Epithelial cell of prostate (primary cell): ENCODE measurements around the gene CTNNAL1.
"Not testable (repeated sequence)": the region's sequence is repeated elsewhere in the genome, so short reads cannot be mapped to it uniquely, and the experiment has no call there.

Source experiments
- DNase-seq: peaks from one replicate; pipeline ENCODE4 v3.0.0-alpha.2; 2011; ENCODE audit warnings: low read depth, low spot score
- H3K27ac ChIP-seq: fragments of 450-650 bp; 2 replicates; pipeline ENCODE4 v1.5.1; 2017; ENCODE audit warnings: mild to moderate bottlenecking

Gene CTNNAL1

DNA sequence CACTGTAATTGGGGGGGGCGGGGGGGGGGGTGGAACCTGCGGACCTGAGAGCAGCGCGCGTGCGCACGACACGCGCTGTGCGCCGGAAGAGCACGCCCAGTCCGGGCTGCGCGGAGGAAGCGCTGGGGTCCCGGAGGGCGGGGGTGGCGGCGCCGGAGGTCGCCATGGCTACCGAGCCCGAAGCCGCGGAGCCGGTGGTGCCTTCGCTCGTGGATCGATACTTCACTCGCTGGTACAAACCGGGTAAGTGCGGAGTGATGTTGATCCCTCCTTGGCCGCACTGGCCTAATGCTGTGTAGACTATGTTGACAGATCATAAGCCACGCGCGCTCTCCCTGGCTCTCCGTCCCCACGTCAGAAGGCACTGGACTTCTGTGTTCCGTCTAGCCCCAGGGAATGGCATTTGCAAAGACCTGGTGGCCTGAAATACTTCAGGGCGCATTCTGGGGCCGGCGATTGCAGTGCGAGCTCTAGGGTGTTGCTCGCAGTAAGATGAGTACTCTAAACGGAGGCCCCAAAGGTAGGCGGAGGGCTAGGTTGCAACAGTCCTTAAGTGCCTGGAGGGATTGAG is 78.9 kb downstream of the CTNNAL1 start, which contains the start of gene ABITRAM:
ABITRAM (plus strand) TSS at position 78 of the 571 bp plus-strand sequence; CDS start at position 165, 87 bp downstream.
- H3K27ac ChIP-seq = peak within 1 kb of the TSS; percentile 75
- peak; percentile 12 for DNase-seq

DNA sequence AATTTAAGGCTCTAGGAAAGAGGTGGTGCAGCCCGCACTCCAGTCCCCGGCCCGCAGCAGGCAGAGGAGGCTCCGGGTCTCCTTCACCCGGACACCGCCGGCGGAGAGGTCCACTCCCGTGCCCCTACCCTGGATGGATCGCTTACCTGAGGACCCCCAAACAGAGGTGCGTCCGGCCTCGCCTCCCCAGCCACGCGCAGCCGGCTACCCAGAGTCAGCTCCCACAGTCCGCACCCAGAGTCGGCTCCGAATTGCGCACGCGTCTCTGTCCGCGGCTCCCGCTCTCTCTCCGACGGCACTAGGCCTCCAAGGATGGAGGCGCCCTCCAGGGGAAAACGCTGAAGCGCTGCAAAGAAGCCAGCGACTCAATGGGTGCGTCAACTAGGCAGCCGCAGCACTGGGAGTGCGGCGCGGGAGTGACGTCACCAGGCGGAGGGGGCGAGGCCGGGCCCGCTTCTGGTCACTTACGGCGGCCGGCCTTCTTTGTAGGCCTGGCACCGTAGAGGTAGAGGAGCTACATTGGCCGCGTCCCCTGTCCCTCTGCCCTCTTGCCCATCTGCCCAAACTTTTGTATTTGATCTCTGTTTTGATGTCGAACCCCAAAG is 79.5 kb downstream of the CTNNAL1 start, which contains the start of gene ELP1:
ELP1 (minus strand) TSS at position 407 of the 605 bp plus-strand sequence. CDS start 2,978 bp downstream, outside the sequence.
- H3K27ac ChIP-seq = peak within 1 kb of the TSS; percentile 75
- peak; percentile 80 for DNase-seq

GRCh38 chr9:108933231-108933717 is 80.0 kb downstream of the CTNNAL1 start:
- H3K27ac ChIP-seq = peak overlapping the region; percentile 75
- no peak for DNase-seq

DNA sequence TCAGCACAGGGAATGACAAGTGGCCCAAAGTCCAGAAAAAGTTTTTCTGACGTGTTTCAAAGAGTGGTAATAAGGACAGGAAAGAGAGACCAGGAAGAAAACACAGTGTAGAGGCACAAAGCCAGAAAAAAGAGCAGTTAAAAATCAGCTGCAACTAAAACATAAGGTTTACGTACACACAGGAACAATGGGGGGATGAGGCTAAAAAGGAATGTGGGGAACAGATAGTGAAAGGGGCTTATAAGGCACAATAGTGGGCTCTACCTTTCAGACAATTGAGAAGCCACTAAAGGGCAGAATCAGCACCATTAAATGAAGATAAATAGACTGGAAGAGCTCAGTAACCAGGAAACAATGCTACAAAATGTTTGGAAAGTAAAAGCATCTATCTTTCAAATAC is 84.9 kb downstream of the CTNNAL1 start:
- no peak overlapping the region for H3K27ac ChIP-seq
- DNase-seq = no peak

- no peak overlapping the region for H3K27ac ChIP-seq
- no peak for DNase-seq
These were observed 88.8 kb downstream of the CTNNAL1 start for GRCh38 chr9:108924466-108924865.

DNA sequence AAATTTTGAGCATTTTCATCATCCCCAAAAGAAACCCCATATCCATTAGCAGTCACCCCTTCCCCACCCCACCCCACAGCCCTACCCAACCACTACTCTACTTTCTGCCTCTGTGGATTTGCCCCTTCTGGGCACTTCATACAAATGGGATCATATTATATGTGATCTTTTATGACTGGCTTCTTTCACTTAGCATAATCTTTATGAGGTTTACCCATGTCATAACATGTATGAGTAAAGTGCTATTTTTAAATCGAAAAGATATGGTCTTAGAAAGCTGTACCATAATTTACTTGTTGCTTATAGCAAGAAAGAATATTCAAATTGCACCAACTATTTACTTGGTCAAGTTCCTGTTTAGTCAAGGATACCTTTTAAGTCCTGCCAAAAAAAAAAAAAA is 92.1 kb downstream of the CTNNAL1 start:
- no peak overlapping the region for H3K27ac ChIP-seq
- no peak for DNase-seq

GRCh38 chr9:108920401-108920800 is 92.9 kb downstream of the CTNNAL1 start:
- not testable (repeated sequence) for H3K27ac ChIP-seq, DNase-seq

DNA sequence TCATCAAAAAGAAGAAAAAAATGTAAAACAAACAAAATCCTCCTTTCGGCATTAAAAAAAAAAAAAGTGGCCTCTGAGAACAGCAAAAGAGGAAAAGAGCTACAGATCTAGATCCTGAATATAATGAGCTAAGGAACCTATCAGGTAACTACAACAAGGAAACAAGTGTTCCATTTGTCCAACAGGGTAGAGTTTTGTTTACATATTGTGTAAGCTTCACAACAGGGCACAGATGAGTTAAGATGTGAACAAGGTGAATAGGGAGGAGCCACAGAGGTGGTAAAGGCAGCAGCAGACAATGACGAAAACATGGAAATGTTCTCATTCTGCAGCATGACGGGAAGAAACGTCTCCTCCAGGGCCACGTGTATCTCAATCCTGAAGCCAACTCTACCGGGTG is 93.8 kb downstream of the CTNNAL1 start:
- DNase-seq = no peak
- H3K27ac ChIP-seq = no peak overlapping the region

DNA sequence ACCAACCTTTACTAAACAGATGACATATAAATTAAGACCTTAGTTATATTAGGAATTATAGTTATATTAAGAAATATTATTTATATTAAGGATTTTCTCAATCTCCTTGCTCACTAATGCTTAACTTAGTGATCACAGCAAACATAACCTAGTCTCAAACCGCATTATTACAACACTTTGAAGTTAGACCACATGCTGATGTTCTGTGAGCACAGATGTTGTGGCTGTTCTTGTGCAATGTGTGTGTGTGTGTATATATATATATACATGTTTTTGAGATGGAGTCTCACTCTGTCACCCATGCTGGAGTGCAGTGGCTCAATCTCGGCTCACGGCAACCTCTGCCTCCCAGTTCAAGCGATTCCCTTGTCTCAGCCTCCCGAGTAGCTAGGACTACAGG is 99.9 kb downstream of the CTNNAL1 start:
- H3K27ac ChIP-seq = no peak overlapping the region
- no peak for DNase-seq

DNA sequence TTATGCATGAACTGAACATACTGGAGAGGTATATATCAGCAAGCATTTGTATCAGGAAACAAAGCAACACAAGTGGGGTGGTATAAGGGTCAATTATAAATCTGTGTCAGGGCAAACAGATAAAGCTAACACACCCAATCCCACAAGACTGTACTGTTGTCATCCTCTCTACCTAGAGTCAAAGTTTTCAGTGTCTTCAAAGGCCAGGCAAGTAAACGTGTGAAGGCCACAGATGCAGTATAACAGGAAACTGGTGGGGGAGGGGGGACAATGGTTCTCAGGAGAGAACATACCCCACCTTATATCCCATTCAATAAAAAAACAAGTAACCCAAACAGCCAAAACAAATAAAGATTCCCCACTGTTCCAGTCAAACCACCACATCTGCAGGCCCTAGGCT is 101.5 kb downstream of the CTNNAL1 start:
- no peak for DNase-seq
- no peak overlapping the region for H3K27ac ChIP-seq

GRCh38 chr9:108910914-108911313 is 102.4 kb downstream of the CTNNAL1 start:
- no peak for DNase-seq
- H3K27ac ChIP-seq = no peak overlapping the region

DNA sequence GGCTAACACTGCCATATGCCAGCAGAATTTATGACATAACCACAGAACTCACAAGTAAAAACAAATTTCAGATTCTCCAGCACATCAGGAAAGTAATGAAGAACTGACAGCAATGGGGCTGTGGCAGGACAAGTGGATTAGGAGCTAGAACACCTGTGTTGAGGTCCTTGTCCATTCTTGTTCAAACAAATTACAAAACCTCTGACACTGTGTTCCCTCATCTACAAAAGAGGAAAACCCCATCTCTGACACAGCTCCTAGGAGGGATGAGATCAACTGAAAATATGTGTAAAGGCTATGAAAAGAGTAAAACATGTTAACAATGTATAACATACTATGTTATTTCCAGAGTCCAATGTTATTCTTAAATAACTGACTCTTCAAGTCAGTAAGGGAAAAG is 102.9 kb downstream of the CTNNAL1 start:
- H3K27ac ChIP-seq = no peak overlapping the region
- DNase-seq = no peak

GRCh38 chr9:108905494-108905893 is 107.8 kb downstream of the CTNNAL1 start:
- no peak for DNase-seq
- H3K27ac ChIP-seq = no peak overlapping the region

DNA sequence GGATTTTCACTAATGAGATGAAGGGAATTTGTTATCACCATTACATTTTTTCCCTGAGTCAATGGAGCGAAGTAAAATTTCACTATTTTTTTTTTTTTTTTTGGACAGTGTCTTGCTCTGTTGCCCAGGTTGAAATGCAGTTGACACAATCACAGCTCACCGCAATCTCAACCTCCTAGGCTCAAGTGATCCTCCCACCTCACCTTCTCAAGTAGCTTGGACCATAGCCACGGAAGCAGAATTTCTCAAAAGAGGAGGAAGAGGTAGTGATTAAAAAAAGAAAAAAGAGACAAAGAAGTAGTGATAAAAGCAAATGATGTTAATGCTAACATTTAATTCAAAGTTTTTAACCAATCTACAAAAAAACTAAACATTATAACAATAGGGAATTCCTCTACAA is 109.1 kb downstream of the CTNNAL1 start:
- no peak for DNase-seq
- no peak overlapping the region for H3K27ac ChIP-seq

GRCh38 chr9:108903420-108904103 is 109.7 kb downstream of the CTNNAL1 start:
- H3K27ac ChIP-seq = no peak overlapping the region
- DNase-seq = no peak

DNA sequence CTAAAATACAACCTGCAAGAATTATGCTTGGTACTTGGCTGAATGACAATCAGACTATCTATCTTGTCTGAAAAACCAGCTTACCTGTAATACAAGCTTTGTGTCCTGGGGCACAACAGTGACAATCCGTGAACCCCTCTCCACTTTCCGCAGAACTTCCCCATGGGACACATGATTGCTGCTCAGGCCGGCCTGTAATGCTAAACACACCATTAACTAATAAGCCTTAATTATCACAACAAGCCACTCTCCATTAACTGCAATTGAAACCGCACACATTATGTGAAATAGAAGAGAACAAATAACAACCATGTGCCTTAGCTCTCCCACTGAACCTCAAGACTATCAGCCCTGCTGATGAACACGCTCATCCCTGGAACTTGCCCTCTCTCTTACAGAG is 113.1 kb downstream of the CTNNAL1 start:
- H3K27ac ChIP-seq = no peak overlapping the region
- DNase-seq = no peak

- not testable (repeated sequence) for DNase-seq, H3K27ac ChIP-seq
These were observed 114.1 kb downstream of the CTNNAL1 start for GRCh38 chr9:108899023-108899695.

DNA sequence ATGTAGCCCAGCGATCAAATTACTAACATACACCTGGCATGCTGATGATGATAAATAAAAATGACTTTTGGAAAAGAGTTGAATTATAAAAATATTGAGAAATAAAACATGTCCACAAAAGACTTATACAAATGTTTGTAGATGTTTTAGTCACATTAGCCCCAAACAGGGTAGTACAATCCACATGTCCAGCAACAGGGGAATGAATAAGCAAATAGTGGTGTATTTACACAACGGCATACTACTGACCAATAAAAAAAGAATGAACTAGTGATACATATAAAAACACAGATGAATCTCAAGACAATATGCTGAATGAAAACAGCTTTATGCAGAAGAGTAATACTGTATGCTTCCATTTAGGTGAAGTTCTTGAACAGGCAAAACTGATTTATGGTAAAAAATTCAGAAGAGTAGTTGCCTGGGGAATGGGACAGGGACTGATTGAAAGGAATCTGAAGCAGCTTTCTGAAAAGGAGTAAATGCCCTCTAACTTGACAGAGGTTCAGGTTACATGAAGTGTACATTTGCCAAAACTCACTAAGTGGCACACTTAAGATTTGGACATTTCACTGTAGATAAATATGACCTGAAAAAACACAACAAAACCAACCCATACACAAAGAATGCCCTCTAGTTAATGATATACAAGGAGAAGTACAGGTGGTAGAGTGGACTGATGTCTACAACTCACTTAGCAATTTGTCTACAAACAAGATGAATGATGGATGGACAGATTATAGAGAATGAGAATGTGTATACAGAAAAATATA is 115.8 kb downstream of the CTNNAL1 start:
- DNase-seq = no peak
- H3K27ac ChIP-seq = no peak overlapping the region

DNA sequence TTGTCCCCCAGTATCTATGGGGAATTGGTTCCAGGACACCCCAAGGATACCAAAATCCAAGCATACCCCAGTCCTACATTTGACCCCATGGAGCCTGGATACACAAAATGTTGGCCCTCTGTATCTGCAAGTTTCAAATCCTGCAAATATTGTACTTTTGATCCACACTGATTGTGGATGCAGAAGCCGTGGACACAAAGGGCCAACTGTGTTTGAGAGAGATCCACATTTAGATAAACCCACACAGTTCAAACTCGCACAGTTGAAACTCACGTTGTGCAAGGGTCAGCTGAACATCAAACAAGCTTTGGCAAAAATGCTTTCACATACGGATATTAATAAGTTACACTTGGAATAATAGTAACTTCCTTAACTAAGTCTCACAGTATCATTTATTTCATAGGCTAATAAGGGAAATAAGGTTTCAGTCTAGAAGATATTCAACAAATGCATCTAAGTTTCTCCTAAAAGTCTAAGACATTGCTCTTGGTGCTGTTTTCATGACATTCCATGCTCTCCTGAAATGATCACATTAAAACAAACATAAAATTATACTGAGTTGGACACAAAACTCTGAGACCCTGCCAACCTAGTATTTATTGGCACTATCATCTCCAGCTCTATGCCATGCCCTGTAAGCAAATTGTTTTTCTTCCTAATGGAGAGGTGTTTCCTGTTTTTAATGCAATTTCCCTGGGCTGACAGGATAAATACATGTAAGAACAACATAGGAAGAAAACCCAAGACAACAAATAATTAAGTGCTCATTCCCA is 118.9 kb downstream of the CTNNAL1 start:
- H3K27ac ChIP-seq = no peak overlapping the region
- DNase-seq = no peak
